ENCODE data around the gene CDK1.
A peak's percentile ranks its signal among the peaks of the same experiment; 100 is the strongest.

The CDK1 gene

GRCh38 chr10:60778214-60778970, at the start of gene CDK1:
Gene CDK1 (plus strand): TSS chr10:60778478. CDS start chr10:60780166, 1,688 bp downstream.
- DNase-seq: peak; percentile 95

GRCh38 chr10:60729106-60729505, 49.2 kb upstream of the CDK1 start:
- no peak for DNase-seq

- peak; percentile 6 for DNase-seq
Measured at GRCh38 chr10:60731134-60731885, 47.0 kb upstream of the CDK1 start.

- DNase-seq: no peak
Measured at GRCh38 chr10:60732198-60732806, 46.0 kb upstream of the CDK1 start.

- DNase-seq: peak; percentile 48
Measured at GRCh38 chr10:60732807-60733516, 45.3 kb upstream of the CDK1 start.

- no peak for DNase-seq
Measured at GRCh38 chr10:60733517-60733822, 44.8 kb upstream of the CDK1 start.

GRCh38 chr10:60733826-60734225, 44.5 kb upstream of the CDK1 start:
- DNase-seq: no peak

- no peak for DNase-seq
Measured at GRCh38 chr10:60734226-60734625, 44.1 kb upstream of the CDK1 start.

- no peak for DNase-seq
Measured at GRCh38 chr10:60735244-60735643, 43.0 kb upstream of the CDK1 start.

- no peak for DNase-seq
Measured at GRCh38 chr10:60737242-60737641, 41.0 kb upstream of the CDK1 start.

- no peak for DNase-seq
Measured at GRCh38 chr10:60739558-60739957, 38.7 kb upstream of the CDK1 start.

GRCh38 chr10:60742512-60742911, 35.8 kb upstream of the CDK1 start:
- DNase-seq: no peak

GRCh38 chr10:60747817-60748469, 30.3 kb upstream of the CDK1 start:
- DNase-seq: no peak

- no peak for DNase-seq
Measured at GRCh38 chr10:60753152-60753551, 25.1 kb upstream of the CDK1 start.

GRCh38 chr10:60753817-60754216, 24.5 kb upstream of the CDK1 start:
- no peak for DNase-seq

- DNase-seq: no peak
Measured at GRCh38 chr10:60757420-60757895, 20.8 kb upstream of the CDK1 start.

- DNase-seq: no peak
Measured at GRCh38 chr10:60759181-60759580, 19.1 kb upstream of the CDK1 start.

- DNase-seq: no peak
Measured at GRCh38 chr10:60760711-60761210, 17.5 kb upstream of the CDK1 start.

GRCh38 chr10:60762554-60762953, 15.7 kb upstream of the CDK1 start:
- DNase-seq: no peak

- no peak for DNase-seq
Measured at GRCh38 chr10:60767424-60767823, 10.9 kb upstream of the CDK1 start.

- DNase-seq: no peak
Measured at GRCh38 chr10:60769406-60769805, 8.9 kb upstream of the CDK1 start.

- DNase-seq: no peak
Measured at GRCh38 chr10:60777696-60778213, 523 bp upstream of the CDK1 start.
